Measurements from ENCODE around the gene WDR82.

GRCh38 chr3:52237657-52238172 lies 40.7 kb downstream of the WDR82 start:
- TF ChIP-seq CTCF (conservative IDR thresholded peaks at IDR 0.05) (no peak), EZH2 (IDR thresholded peaks at IDR 0.05; ENCODE audit: low read depth) (no peak)
